NT2/D1 (cell line): Measurements from ENCODE around the gene GARNL3.

ENCODE experiments used
- DNase-seq: peaks from one replicate; pipeline ENCODE4 v3.0.0-alpha.2; 2011; ENCODE audit warnings: low read depth, low spot score
- H3K27me3 ChIP-seq: 2 replicates; pipeline ENCODE4 v1.6.0; 2011; ENCODE audit warnings: mild to moderate bottlenecking; ENCODE audit not compliant: insufficient read length, insufficient read depth
- H3K36me3 ChIP-seq: 2 replicates; pipeline ENCODE4 v1.6.1; 2011; ENCODE audit warnings: mild to moderate bottlenecking, low read length, mixed read lengths; ENCODE audit not compliant: insufficient read depth, insufficient read length
- H3K4me1 ChIP-seq: 2 replicates; pipeline ENCODE4 v1.5.1; 2011; ENCODE audit not compliant: insufficient read depth, insufficient read length
- H3K4me3 ChIP-seq: 2 replicates; pipeline ENCODE4 v1.5.1; 2011; ENCODE audit warnings: low read depth; ENCODE audit not compliant: insufficient read length
- H3K9ac ChIP-seq: 2 replicates; pipeline ENCODE4 v1.6.0; 2011; ENCODE audit warnings: low read depth; ENCODE audit not compliant: insufficient read length
- H3K9me3 ChIP-seq: 2 replicates; pipeline ENCODE4 v1.5.1; 2011; ENCODE audit warnings: mild to moderate bottlenecking, low read length; ENCODE audit not compliant: insufficient read depth
- SUZ12 ChIP-seq: IDR thresholded peaks from 2 replicates; pipeline ENCODE4 v1.6.1; 2011; ENCODE audit not compliant: insufficient read length, insufficient read depth; ENCODE audit errors: extremely low read depth
- YY1 ChIP-seq: IDR thresholded peaks from 2 replicates; pipeline ENCODE4 v1.6.1; 2011; ENCODE audit not compliant: insufficient read length, insufficient read depth
- ZNF274 ChIP-seq: IDR thresholded peaks from 2 replicates; pipeline ENCODE4 v1.6.1; 2011; ENCODE audit warnings: mild to moderate bottlenecking, low read depth, low read length

Gene GARNL3

GRCh38 chr9:127365461-127365860, 100.9 kb downstream of the GARNL3 start:
- TF ChIP-seq YY1 (no peak), SUZ12 (no peak)
- Histone ChIP-seq H3K36me3 (peaks cover 19% of the 10 kb centered on the region), H3K27me3 (no peaks in the 10 kb centered on the region), H3K4me3 (no peak overlapping the region), H3K9ac (no peak overlapping the region), H3K4me1 (no peaks in the 10 kb centered on the region), H3K9me3 (no peaks in the 10 kb centered on the region)
- no peak for DNase-seq

DNA sequence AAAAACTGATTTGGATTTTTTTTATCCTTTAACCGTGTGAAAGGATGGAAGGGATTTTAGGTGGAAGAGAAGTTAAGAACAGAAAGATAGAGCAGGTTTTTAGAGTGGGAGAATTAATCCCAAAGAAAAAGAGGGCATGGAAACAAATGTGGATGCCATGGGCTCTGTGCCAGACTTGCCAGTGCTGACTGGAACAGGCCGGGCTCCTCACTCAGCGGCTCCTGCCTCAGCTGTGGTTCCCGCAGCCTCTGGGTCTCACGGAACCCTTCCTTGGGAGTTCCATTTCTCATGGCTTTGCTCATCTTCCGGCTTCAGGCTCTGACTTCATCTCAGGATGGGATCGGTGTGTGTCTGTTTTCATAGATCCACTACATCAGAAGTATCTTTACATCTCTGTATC, 102.0 kb downstream of the GARNL3 start:
- Histone ChIP-seq H3K4me1 (no peaks in the 10 kb centered on the region), H3K36me3 (peaks cover 19% of the 10 kb centered on the region), H3K9me3 (no peaks in the 10 kb centered on the region), H3K27me3 (no peaks in the 10 kb centered on the region), H3K9ac (no peak overlapping the region), H3K4me3 (no peak overlapping the region)
- DNase-seq: no peak
- no peak for TF ChIP-seq ZNF274
- no peak for TF ChIP-seq SUZ12
- TF ChIP-seq YY1: no peak

- Histone ChIP-seq H3K27me3 (no peaks in the 10 kb centered on the region), H3K9ac (no peak overlapping the region), H3K36me3 (peaks cover 14% of the 10 kb centered on the region), H3K4me1 (no peaks in the 10 kb centered on the region), H3K4me3 (no peak overlapping the region), H3K9me3 (no peaks in the 10 kb centered on the region)
- TF ChIP-seq YY1: no peak
- TF ChIP-seq ZNF274: no peak
- no peak for TF ChIP-seq SUZ12
- no peak for DNase-seq
These were observed 104.4 kb downstream of the GARNL3 start for GRCh38 chr9:127368852-127369402.

- no peaks in the 10 kb centered on the region for H3K9me3 ChIP-seq
- TF ChIP-seq YY1 (no peak), SUZ12 (no peak), ZNF274 (no peak)
- no peak overlapping the region for H3K9ac ChIP-seq
- DNase-seq: no peak
- H3K4me3 ChIP-seq: no peak overlapping the region
- peaks cover 9% of the 10 kb centered on the region for H3K36me3 ChIP-seq
- H3K27me3 ChIP-seq: no peaks in the 10 kb centered on the region
- H3K4me1 ChIP-seq: no peaks in the 10 kb centered on the region
These were observed 104.9 kb downstream of the GARNL3 start for GRCh38 chr9:127369428-127369827.

- H3K9me3 ChIP-seq: no peaks in the 10 kb centered on the region
These were observed 105.6 kb downstream of the GARNL3 start for GRCh38 chr9:127370147-127370579.

GRCh38 chr9:127370672-127371648, 106.4 kb downstream of the GARNL3 start:
- TF ChIP-seq SUZ12: no peak
- no peak for TF ChIP-seq ZNF274
- TF ChIP-seq YY1: no peak
- Histone ChIP-seq H3K9me3 (no peaks in the 10 kb centered on the region), H3K27me3 (no peaks in the 10 kb centered on the region), H3K36me3 (no peaks in the 10 kb centered on the region), H3K9ac (no peak overlapping the region), H3K4me1 (no peaks in the 10 kb centered on the region), H3K4me3 (no peak overlapping the region)
- DNase-seq: no peak

More at GRCh38 chr9:127370147-127370579, 105.6 kb downstream of the GARNL3 start:
- DNase-seq: no peak
- no peak for TF ChIP-seq YY1
- no peak for TF ChIP-seq SUZ12
- no peak for TF ChIP-seq ZNF274
- Histone ChIP-seq H3K9ac (no peak overlapping the region), H3K27me3 (no peaks in the 10 kb centered on the region), H3K4me3 (no peak overlapping the region), H3K4me1 (no peaks in the 10 kb centered on the region), H3K36me3 (peaks cover 5% of the 10 kb centered on the region)

GRCh38 chr9:127380479-127380878, 115.9 kb downstream of the GARNL3 start:
- TF ChIP-seq ZNF274: no peak
- no peak for TF ChIP-seq YY1
- TF ChIP-seq SUZ12: no peak
- no peak for DNase-seq
- no peaks in the 10 kb centered on the region for H3K4me1 ChIP-seq
- no peaks in the 10 kb centered on the region for H3K36me3 ChIP-seq
- 0 out of 2 replicates have a peak, but pooled peaks cover 8% of the 10 kb centered on the region for H3K9me3 ChIP-seq
- no peak overlapping the region for H3K4me3 ChIP-seq
- no peaks in the 10 kb centered on the region for H3K27me3 ChIP-seq
- H3K9ac ChIP-seq: no peak overlapping the region
